Measurements from ENCODE around the gene MARCHF4. TPM values are rescaled to one million over a fixed set of nuclear protein-coding genes. Genes with fewer than 3 reads are reported as not detected.
"Not testable (repeated sequence)": the region's sequence is repeated elsewhere in the genome, so short reads cannot be mapped to it uniquely, and the experiment has no call there.

The MARCHF4 gene
- total RNA-seq, 1 donor from 2014 or later, result 0.12 TPM

- Histone ChIP-seq H3K4me1 (no peaks in the 10 kb centered on the region), H3K9me3 (no peaks in the 10 kb centered on the region), H3K27me3 (ENCODE audit: low read depth) (no peaks in the 10 kb centered on the region), H3K4me3 (no peak overlapping the region), H3K36me3 (no peaks in the 10 kb centered on the region), H3K27ac (no peak overlapping the region)
- no peak for TF ChIP-seq CTCF (IDR thresholded peaks at IDR 0.05)
- intact Hi-C loops (cut with DNase I), result no loop called here
- no peak for ATAC-seq
- DNase-seq, result no peak
Observed at GRCh38 chr2:216388046-216388884, 16.0 kb upstream of the MARCHF4 start.

- no peaks in the 10 kb centered on the region for H3K36me3 ChIP-seq
- intact Hi-C loops (cut with DNase I), result no loop called here
- no peak for TF ChIP-seq CTCF (IDR thresholded peaks at IDR 0.05)
- no peak overlapping the region for H3K4me3 ChIP-seq
- no peaks in the 10 kb centered on the region for H3K4me1 ChIP-seq
- H3K27ac ChIP-seq, result no peak overlapping the region
- DNase-seq, result no peak
- no peak for ATAC-seq
- H3K27me3 ChIP-seq (ENCODE audit: low read depth), result no peaks in the 10 kb centered on the region
- H3K9me3 ChIP-seq, result no peaks in the 10 kb centered on the region
Observed at GRCh38 chr2:216387262-216387661, 15.0 kb upstream of the MARCHF4 start.

- intact Hi-C loops (cut with DNase I), result no loop called here
- no peak for TF ChIP-seq CTCF (IDR thresholded peaks at IDR 0.05)
- Histone ChIP-seq H3K27ac (no peak overlapping the region), H3K27me3 (ENCODE audit: low read depth) (no peaks in the 10 kb centered on the region), H3K4me1 (no peaks in the 10 kb centered on the region), H3K4me3 (no peak overlapping the region), H3K9me3 (no peaks in the 10 kb centered on the region), H3K36me3 (no peaks in the 10 kb centered on the region)
- no peak for ATAC-seq
- DNase-seq, result no peak
Observed at GRCh38 chr2:216385478-216385877, 13.2 kb upstream of the MARCHF4 start.

- H3K27ac ChIP-seq; H3K27me3 ChIP-seq (ENCODE audit: low read depth); H3K9me3 ChIP-seq; ATAC-seq; H3K36me3 ChIP-seq; DNase-seq; H3K4me3 ChIP-seq; intact Hi-C loops (cut with DNase I); H3K4me1 ChIP-seq: not testable (repeated sequence)
Observed at GRCh38 chr2:216384409-216384808, 12.1 kb upstream of the MARCHF4 start.

GRCh38 chr2:216379977-216380376 lies 7.7 kb upstream of the MARCHF4 start:
- H3K4me3 ChIP-seq, result no peak overlapping the region
- DNase-seq (no peak), ATAC-seq (no peak)
- no peak for TF ChIP-seq CTCF (IDR thresholded peaks at IDR 0.05)
- no peaks in the 10 kb centered on the region for H3K27me3 ChIP-seq (ENCODE audit: low read depth)
- no peaks in the 10 kb centered on the region for H3K4me1 ChIP-seq
- H3K9me3 ChIP-seq, result no peaks in the 10 kb centered on the region
- H3K27ac ChIP-seq, result no peak overlapping the region
- no peaks in the 10 kb centered on the region for H3K36me3 ChIP-seq
- intact Hi-C loops (cut with DNase I), result no loop called here

- DNase-seq, result no peak
- intact Hi-C loops (cut with DNase I), result no loop called here
- Histone ChIP-seq H3K4me3 (no peak overlapping the region), H3K36me3 (no peaks in the 10 kb centered on the region), H3K9me3 (no peaks in the 10 kb centered on the region), H3K27me3 (ENCODE audit: low read depth) (peaks cover 39% of the 10 kb centered on the region), H3K27ac (no peak overlapping the region), H3K4me1 (peaks cover 19% of the 10 kb centered on the region)
- ATAC-seq, result no peak
- no peak for TF ChIP-seq CTCF (IDR thresholded peaks at IDR 0.05)
Observed at GRCh38 chr2:216375286-216375685, 3.0 kb upstream of the MARCHF4 start.

Measured in lower lobe of right lung (tissue), 2 donors.